ENCODE results near the gene HERC2.
"Not testable (repeated sequence)": the region's sequence is repeated elsewhere in the genome, so short reads cannot be mapped to it uniquely, and the experiment has no call there.

GRCh38 chr15:28222612-28223011 is 99.4 kb downstream of the HERC2 start:
- TF ChIP-seq CTCF (conservative IDR thresholded peaks at IDR 0.05 in 1 of 2, IDR thresholded peaks at IDR 0.05 in 1 of 2; ENCODE audit: extremely low read depth in 1 of 2, insufficient read depth in 1 of 2, low read depth in 1 of 2, low read length in 2 of 2); EZH2 (IDR thresholded peaks at IDR 0.05; ENCODE audit: borderline replicate concordance, low read length): not testable (repeated sequence)

Data from mammary epithelial cell (primary cell).